HL-60 (cell line): ENCODE measurements around the gene TYK2.

ENCODE experiments used
- DNase-seq, 2 experiments: peaks; one replicate each; pipeline ENCODE4 v3.0.0-alpha.2; 2010 to 2020; ENCODE audit warnings: low read depth in 1 of 2, low spot score in 1 of 2
- H3K27ac ChIP-seq: fragments of 250-450 bp; sonication (Bioruptor Pico); replicated peaks from 2 replicates; pipeline ENCODE4 v1.5.1; 2020; ENCODE audit warnings: mild to moderate bottlenecking, moderate library complexity
- H3K27me3 ChIP-seq: fragments of 250-450 bp; sonication (Bioruptor Pico); 2 replicates; pipeline ENCODE4 v1.5.1; 2021; ENCODE audit warnings: mild to moderate bottlenecking, moderate library complexity; ENCODE audit not compliant: insufficient read depth, poor library complexity, severe bottlenecking
- H3K4me3 ChIP-seq: replicated peaks from 2 replicates; pipeline ENCODE4 v1.5.1; 2011; ENCODE audit warnings: mild to moderate bottlenecking, control low read depth, low read length; ENCODE audit not compliant: insufficient read depth
- GABPA ChIP-seq: IDR thresholded peaks from 2 replicates; pipeline ENCODE4 v1.6.1; 2012; ENCODE audit warnings: low read depth
- POLR2AphosphoS5 ChIP-seq: IDR thresholded peaks from 2 replicates; pipeline ENCODE4 v1.6.1; 2012; ENCODE audit warnings: low read depth
- SPI1 ChIP-seq: IDR thresholded peaks from 2 replicates; pipeline ENCODE4 v1.6.1; 2012; ENCODE audit warnings: low read depth, mild to moderate bottlenecking, borderline replicate concordance
- TF ChIP-seq, protein P1 (sequence below): IDR thresholded peaks from 2 replicates; pipeline ENCODE4 v1.6.1; 2012; ENCODE audit warnings: low read depth; ENCODE audit not compliant: insufficient replicate concordance
- TF ChIP-seq, protein P2 (sequence below): IDR thresholded peaks from one replicate; pipeline ENCODE4 v1.5.1; 2011; ENCODE audit warnings: low read length, control low read depth, inconsistent platforms; ENCODE audit not compliant: insufficient read depth

The TYK2 gene

DNA sequence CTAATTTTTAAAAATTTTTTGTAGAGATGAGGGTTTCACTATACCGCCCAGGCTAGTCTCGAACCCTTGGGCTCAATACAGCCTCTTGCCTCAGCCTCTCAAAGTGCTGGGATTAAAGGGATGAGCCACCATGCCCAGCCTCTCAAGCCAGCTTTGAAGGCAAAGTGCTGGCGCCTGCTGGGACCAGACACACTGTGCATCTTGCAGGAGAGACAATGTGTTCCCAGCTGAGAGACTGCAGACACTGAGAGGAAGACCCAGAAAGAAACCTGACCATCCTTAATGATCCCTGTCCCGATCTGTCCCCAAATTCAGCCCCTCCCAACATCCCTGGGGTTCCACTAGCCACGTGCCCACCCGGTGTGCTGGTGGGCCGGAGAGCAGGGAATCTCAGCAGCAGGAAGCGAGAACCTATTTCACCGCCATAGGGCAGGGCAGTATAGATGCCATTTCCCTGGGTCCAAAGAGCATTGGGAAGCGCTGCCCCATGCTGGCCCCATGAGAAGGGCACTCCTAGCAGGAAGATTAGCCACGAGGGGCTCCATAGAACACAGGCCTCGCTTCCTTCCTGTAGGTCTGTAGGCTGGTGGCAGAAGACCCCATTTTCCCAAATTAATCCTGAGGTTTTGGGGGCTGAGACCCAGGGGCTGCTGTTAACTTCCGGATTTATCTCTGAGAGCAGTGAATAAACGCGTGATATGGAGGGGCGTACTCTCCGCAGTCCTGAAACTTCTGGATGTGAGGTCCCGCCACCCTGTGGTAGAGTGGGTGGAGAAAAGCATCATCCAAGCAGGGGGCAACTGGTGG, 48.0 kb downstream of the TYK2 start:
- TF ChIP-seq, protein P1, sequence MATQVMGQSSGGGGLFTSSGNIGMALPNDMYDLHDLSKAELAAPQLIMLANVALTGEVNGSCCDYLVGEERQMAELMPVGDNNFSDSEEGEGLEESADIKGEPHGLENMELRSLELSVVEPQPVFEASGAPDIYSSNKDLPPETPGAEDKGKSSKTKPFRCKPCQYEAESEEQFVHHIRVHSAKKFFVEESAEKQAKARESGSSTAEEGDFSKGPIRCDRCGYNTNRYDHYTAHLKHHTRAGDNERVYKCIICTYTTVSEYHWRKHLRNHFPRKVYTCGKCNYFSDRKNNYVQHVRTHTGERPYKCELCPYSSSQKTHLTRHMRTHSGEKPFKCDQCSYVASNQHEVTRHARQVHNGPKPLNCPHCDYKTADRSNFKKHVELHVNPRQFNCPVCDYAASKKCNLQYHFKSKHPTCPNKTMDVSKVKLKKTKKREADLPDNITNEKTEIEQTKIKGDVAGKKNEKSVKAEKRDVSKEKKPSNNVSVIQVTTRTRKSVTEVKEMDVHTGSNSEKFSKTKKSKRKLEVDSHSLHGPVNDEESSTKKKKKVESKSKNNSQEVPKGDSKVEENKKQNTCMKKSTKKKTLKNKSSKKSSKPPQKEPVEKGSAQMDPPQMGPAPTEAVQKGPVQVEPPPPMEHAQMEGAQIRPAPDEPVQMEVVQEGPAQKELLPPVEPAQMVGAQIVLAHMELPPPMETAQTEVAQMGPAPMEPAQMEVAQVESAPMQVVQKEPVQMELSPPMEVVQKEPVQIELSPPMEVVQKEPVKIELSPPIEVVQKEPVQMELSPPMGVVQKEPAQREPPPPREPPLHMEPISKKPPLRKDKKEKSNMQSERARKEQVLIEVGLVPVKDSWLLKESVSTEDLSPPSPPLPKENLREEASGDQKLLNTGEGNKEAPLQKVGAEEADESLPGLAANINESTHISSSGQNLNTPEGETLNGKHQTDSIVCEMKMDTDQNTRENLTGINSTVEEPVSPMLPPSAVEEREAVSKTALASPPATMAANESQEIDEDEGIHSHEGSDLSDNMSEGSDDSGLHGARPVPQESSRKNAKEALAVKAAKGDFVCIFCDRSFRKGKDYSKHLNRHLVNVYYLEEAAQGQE: peak; percentile 68
- TF ChIP-seq GABPA (no peak), SPI1 (no peak), POLR2AphosphoS5 (no peak)
- TF ChIP-seq, protein P2, sequence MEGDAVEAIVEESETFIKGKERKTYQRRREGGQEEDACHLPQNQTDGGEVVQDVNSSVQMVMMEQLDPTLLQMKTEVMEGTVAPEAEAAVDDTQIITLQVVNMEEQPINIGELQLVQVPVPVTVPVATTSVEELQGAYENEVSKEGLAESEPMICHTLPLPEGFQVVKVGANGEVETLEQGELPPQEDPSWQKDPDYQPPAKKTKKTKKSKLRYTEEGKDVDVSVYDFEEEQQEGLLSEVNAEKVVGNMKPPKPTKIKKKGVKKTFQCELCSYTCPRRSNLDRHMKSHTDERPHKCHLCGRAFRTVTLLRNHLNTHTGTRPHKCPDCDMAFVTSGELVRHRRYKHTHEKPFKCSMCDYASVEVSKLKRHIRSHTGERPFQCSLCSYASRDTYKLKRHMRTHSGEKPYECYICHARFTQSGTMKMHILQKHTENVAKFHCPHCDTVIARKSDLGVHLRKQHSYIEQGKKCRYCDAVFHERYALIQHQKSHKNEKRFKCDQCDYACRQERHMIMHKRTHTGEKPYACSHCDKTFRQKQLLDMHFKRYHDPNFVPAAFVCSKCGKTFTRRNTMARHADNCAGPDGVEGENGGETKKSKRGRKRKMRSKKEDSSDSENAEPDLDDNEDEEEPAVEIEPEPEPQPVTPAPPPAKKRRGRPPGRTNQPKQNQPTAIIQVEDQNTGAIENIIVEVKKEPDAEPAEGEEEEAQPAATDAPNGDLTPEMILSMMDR: no peak
- H3K4me3 ChIP-seq: peak overlapping the region; percentile 94
- DNase-seq: no peak
- H3K27ac ChIP-seq: peak overlapping the region; percentile 97
- H3K27me3 ChIP-seq: no peaks in the 10 kb centered on the region

DNA sequence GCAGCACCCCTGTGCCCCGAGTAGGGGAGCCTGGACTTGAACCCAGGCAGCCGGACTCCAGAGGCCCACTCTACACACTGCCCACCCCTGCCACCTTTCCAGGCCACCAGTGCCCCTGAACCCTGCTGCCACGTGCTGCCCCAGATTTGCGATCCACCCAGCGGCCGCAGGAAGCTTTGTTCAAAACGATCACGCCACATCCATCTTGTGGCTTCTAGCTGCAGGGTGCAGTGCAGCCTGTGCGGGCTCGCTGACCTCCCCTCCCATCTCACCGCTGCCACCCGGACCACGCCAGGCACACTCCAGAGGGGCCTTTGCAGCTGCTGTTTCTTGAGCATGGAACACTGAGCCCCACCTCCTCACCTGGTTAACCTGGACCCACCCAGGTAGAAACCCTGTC, 50.8 kb downstream of the TYK2 start:
- TF ChIP-seq, protein P2: no peak
- TF ChIP-seq, protein P1: no peak
- TF ChIP-seq SPI1 (no peak), GABPA (no peak), POLR2AphosphoS5 (no peak)
- DNase-seq: no peak
- Histone ChIP-seq H3K27ac (no peak overlapping the region), H3K4me3 (no peak overlapping the region), H3K27me3 (no peaks in the 10 kb centered on the region)

DNA sequence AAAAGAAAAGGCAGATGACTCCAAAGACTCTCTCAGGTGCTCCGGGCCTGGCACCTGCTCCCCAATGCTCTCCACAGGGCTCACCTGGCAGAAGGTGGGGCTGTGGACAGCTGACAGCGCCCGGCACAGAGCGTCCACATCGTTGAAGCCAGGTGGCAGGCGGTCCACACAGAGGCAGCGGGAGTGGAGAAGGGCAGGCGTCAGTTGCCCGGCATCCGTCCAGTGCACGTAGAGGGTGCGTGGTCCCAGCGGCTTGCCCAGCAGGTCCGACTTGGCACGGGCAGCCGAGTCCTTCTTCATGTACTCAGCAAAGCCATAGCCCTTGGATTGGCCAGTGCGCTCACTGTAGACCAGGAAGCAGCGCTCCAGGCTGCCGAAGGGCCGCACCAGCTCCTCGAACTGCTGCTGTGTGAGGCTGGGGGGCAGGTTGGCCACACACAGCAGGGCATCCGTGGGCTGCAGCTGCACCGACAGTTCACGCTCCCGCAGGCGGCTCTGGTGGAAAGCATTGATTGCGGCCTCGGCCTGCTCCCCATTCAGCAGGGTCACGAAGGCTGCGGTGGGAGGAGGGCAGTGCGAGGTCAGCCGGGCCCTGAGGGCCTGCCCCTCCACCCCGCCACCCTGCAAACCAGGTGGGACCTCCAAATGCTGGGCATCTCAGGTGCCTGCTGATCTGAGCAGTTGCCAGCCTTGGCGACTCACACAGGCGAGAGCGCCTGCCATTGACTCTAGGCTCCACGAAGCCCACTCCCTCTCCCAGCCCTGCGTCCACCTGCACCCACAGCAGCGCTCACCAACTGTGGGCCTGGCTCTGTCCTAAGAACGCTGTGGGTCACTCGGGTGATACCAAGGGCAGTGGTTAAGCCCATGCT, 51.6 kb downstream of the TYK2 start:
- H3K27ac ChIP-seq: no peak overlapping the region
- TF ChIP-seq, protein P1: no peak
- no peak for TF ChIP-seq SPI1
- no peak for TF ChIP-seq POLR2AphosphoS5
- TF ChIP-seq, protein P2: no peak
- no peak for TF ChIP-seq GABPA
- H3K4me3 ChIP-seq: no peak overlapping the region
- no peaks in the 10 kb centered on the region for H3K27me3 ChIP-seq
- DNase-seq: no peak
